Superior temporal gyrus (tissue), 1 donor: ENCODE measurements around the gene LUC7L3.

Experiments
- DNase-seq: peaks from one replicate; pipeline ENCODE4 v3.0.0-alpha.2; 2016; ENCODE audit errors: extremely low spot score

LUC7L3 gene

DNA sequence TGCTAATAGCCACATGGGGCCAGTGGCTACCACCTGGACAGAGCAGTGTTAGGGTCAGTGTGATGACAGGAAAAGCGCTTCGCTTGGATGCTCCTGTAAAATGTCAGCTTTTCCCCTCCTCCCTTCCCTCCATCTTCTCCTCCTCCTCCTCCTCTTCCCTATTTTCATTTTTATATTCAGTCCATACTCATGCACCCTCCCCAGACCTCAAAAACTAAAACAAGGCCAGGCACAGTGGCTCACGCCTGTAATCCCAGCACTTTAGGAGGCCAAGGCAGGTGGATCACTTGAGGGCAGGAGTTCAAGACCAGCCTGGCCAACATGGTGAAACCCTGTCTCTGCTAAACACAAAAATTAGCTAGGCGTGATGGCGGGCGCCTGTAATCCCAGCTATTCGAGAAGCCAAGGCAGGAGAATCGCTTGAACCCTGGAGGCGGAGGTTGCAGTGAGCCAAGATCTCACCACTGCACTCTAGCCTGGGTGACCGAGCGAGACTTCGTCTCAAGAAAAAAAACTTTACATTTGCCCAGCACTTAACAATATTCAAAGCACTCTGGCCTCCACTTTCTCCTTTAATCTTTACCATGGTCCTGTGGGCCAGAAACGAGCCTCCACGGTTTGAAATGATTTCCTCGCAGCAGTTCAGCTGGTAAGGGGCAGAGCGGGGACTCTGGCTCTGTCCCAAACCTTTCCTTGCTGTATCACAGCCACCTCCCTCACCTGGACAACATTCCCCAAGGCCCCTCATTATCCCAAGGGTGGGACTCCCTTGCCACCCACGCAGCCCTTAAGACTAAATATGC is 33.5 kb upstream of the LUC7L3 start:
- DNase-seq = no peak

DNA sequence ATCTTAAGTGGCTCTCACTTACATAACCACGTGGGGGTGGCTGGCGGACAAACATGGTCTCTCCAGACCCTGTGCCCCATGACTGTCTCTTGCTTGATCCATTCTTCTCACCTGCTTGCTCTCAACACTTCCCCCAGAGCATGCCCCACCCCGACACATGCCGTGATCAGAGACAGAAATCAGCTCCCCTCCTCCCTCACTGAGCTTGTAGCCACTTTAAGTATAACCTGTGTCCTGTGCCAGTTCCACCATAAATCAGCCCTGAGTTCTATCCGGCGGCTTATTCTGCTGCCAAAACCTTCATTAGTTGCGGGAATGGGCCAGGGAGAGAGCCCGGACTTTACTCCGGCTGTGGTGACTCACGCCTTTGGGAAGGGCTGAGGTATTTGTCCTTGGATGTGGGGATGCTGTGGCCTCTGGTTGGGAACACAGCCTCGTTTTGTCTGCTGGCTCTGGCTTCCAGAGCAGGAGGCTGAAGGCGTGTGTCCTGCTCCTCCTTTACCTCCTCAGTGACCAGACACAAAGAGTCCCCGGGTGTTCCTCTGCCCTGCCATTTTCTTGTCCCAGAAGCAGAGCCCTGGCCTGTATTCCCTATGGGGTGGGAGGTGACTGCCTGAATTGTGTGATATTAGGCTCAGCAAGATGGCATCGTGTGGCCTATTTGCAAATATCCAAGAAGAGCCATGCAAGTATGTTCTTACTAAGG is 32.8 kb upstream of the LUC7L3 start:
- DNase-seq = no peak

DNA sequence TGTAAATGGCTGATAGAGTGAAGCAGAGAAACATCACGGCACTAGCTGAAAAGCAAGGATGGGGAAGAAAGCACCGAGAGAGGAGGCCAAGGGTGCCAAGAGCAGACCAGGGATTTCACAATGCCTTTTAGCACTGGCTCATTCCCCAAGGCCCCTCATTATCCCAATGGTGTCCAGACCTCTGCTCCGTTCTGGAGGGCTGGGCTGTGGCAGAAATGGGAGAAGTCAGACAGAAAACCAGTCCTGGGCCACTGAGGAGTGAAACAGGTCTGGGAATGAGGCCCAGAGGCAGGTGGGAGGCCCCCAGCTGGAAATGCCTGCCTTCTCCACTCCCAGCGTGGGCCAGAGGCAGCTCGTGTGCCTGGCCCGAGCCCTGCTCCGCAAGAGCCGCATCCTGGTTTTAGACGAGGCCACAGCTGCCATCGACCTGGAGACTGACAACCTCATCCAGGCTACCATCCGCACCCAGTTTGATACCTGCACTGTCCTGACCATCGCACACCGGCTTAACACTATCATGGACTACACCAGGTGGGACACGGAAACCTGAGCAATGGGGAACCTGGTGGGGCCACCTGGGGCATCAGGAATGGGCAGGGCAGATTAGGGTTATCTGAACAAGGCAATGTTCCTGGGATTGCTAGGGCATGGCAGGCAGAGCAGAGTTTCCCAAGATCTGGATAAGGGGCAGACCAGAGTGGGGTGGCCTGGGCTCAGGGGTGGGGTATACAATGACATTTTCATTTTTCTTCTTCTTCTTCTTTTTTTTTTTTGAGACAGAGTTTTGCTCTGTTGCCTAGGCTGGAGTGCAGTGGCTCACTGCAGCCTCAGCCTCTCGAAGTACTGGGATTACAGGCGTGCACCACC is 32.0 kb upstream of the LUC7L3 start:
- DNase-seq = no peak

DNA sequence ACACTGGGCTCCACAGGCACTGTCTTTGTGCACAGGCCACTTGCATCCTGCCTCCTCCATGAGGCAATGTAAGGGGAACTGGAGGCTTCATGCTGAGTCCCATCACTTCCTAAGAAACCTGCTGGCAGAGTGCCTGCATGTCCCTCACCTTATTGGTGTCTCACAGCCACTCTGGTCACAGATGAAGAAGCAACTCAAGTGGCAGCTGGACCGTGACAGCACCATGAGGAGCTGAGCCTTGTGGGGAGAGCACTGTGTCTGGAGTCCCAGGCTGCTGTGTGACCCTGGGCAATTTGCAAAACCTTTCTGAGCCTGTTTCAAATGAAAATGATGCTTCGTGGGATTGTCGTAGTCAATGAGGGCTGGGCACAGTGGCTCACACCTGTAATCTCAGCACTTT is 31.2 kb upstream of the LUC7L3 start:
- no peak for DNase-seq

DNA sequence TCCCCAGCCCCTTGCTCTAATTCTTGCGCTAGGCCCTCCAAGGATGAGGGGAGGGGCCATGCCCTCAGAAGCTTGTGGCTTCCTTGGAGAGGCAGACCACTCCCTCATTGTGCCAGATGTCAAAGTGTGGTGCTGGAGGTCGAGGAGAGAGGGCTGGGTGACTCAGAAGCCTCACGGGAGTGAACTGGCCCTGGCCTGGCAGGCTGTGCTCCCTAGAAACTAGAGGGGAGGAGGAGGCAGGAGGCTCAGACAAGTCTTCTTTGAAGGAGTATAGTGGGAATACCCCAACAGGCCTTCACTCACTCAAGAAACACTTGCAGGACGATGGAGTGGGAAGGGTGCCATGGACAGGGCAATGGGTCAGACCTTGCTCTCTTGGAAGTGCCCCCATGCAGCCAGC is 30.2 kb upstream of the LUC7L3 start:
- DNase-seq = no peak

DNA sequence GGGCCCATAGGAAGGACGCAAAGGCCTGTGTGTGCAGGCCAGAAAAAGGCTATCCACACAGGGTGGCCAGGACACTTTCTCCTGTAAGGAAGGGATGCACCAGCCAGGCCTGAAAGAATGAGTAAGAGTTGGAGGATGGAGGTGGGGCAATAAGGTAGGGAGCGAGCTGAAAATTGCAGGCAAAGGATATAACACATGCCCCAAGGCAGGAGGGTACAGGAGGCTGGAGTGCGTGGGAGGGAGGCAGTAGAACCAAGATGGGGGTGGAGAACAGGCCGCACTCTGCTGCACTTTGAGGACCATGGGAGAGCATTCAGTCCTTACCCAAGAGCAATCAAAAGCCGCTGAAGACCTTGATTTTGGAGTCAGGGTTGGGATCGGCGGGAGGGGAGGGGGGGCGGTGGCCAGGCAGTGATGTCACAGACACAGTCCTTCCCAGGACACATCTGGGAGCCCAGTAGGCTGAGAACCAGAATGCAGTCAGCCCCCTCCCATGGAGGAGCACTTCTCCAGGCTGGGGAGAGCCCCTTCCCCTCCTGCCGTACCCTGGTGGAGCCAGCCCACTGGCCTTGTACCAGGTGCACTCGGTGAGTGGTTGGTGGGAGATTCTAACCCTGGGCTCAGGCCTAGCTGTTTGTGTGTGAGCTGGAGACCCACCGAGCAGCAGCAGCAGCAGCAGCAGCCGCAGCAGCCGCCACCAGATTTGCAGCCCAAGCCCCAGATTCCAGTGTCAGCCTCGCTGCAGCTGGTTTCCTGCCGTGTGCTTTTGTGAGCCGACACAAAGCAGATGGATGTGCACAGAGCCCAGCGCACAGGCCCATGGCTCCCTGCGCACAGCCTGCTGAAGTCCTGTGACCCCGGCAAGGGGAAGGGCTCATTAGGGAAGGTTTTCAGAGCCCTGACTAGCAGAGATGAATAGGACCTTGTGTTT is 29.2 kb upstream of the LUC7L3 start:
- DNase-seq = peak; percentile 62

DNA sequence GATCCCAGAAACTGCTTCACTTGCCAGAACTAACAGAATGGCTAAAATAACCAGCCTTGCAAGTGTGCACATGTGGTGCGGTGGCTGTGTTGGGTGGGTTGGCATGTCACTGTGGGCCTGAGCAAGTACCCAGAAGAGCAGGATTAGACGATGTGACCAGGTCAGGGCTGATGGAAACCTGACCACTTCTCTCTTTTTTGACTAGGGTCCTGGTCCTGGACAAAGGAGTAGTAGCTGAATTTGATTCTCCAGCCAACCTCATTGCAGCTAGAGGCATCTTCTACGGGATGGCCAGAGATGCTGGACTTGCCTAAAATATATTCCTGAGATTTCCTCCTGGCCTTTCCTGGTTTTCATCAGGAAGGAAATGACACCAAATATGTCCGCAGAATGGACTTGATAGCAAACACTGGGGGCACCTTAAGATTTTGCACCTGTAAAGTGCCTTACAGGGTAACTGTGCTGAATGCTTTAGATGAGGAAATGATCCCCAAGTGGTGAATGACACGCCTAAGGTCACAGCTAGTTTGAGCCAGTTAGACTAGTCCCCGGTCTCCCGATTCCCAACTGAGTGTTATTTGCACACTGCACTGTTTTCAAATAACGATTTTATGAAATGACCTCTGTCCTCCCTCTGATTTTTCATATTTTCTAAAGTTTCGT is 28.4 kb upstream of the LUC7L3 start:
- DNase-seq = no peak

DNA sequence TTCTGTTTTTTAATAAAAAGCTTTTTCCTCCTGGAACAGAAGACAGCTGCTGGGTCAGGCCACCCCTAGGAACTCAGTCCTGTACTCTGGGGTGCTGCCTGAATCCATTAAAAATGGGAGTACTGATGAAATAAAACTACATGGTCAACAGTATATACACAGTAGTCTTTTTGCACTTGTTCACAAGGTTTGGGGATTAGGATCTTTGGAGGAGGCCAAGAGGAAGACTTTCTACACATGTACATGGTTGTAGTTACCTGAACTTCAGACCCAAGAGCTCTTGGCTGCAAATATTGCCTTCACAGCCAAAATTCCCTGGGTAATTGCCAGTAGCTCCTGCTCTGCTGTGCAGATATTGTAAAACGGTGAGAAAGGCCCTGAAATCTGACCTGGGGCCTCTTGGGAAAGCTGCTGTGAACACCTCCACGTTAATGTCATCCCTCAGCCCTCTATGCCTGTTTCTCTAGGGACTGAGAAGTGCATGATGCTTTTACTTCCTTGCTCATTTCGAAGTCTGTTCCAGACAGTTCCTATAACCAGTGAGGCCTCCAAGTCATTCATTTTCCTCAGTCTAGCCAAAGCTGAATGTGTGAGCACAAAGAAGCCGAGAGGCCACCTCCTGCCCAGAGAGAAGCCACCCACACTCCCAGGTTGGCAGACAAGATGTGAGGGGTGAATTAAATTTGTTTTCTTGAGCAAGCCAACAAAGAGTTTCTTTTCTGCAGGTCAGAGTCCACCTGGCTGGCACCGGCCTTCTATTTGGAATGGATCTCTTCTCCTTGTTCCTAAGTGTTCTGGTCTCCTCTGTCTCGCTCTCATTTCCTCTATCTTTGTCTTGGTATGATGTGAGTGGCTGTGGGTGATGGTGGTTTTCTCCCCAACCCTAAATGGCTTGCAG is 27.6 kb upstream of the LUC7L3 start:
- no peak for DNase-seq

DNA sequence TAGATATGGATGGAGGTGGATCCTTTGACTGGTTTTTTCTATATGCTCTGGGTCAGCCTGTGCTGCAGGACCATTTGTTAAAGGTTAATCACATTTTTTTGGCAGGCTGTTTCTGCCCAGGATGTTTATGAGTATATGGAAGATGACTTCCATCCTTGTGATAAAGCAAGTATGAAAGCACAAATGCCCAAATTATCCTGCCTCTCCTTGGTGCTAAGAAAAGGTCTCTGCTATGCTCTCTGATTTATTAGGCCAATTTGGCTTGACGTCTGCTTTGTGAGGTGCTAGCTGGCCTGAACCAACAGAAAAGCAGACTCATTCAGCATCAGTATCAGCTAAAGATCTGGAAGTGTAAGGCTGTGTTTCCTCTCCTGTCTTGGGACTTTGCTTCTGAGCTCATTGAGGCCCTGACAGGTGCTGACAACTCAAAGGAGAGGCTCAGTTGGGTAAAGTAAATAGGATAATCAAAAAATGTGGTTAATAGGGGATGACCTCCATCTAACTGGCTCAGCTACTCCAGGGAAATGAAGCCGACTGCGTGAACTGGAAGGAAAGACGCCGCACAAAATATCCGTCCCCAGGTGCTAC is 26.9 kb upstream of the LUC7L3 start:
- DNase-seq = no peak

DNA sequence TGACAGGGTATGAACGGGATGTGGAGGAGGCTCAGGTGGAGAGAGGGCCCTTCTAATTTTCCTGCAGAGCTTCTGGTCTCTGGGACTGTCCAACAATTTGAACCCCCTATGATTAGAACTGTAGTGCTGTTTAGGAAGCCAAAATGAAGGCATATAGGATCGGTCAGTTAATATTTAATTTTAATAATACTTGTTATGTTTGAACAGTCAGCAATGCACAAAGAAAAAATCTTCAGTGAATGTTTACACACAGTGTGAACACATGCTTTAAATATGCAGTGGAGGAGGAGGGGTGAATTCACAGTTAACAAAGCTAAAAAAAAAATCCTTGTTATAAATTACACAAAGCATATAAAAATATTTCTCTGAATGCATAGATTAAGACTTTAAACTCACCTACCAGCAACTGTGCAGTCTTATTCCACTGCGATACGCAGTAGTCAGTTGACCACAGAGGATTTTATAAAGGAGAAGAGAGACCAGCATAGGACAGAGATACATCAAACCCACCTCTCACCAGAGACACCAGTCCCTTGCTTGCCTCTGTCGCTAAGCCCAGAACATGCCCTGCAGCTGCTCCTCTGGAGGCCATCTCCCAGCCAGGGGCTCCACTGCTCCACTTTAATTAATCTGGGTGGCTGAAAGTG is 26.2 kb upstream of the LUC7L3 start:
- DNase-seq = no peak

DNA sequence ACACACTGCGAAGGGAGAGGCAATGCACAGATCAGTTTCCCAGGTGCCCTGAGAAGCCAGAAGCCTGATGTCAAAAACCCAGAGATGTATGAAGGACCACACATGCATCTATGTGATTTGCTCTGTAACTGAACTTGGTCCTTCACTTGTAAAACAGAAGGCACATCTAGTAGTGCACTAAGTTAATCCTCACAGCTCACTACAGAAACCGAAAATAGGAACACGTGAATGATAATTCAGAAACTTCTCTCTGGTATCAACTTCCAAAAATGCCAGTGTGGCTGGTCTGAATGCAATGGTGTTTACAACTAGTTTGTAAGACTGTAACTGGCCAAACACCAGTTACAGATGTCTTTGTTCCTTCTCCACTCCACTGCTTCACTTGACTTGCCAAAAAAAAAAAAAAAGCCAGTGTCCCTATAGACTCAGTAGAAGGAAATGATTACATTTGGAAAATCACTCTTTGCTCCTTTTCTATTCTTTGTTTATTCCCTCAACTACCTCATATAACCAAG is 23.0 kb upstream of the LUC7L3 start:
- no peak for DNase-seq

DNA sequence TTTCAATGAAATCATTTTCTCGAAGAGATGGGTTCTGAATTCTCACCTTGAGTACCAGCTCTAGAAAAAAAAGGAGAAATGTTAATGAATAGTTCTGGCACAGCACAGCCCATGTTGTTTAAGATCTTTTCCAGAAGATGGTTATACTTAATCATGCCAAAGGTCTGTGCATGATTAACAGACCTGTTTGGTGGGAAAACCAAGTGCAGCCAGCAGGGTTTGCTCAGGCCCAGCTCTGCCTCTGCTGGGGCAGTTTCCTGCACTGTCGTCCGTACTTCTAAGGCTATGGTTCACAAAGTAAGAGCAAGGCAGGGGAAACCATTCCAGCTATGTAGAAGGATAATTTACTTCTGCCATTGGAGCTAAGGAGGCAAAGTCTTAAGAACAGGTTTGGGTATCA is 22.3 kb upstream of the LUC7L3 start:
- DNase-seq = no peak

DNA sequence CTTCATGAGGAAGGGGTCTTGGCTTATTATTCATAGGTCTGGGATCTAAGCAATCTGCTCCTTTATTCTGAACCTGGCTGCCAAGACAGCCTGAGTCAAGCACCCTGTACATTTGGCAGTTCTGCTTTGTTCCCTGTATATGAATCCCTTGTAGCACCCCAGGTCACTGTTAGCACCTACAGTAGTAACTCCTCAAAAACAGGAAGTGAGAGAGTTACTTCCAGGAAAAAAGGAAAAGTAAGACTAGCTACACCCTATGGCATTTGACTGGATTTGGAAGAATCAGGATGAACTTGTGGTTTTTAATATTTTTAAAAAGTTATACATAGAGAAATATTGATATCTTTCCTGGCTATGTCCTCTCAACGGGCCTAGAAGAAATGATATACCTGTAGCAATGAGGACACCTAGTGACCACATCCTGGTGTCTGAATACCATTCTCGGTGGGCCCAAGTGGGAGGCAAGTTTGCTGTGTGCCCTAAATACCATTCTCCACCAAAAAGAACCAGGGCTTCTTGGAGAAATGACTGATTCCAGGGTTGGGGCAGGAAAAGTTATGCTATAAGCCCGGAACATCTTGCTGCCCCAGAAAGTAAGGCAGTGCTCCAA is 21.6 kb upstream of the LUC7L3 start:
- DNase-seq = no peak

DNA sequence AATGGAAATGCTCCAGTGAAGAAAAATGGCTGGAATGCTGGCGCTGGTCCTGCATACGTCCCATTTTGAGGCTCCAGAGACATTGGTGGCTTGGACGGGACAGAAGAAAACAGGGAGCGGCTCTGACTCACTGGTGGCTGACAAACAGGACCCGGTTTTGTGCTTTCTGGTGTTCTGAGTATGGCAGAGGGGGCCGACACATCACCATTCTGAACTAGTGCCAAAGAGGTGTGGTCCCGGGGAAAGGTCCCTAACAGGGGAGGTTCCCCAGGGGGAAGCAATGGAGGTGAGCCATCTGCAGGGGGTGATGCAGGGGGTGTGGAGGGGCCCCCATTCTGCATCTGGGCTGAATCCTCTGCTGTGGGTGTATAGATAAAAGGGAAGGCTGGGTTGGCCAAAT is 20.0 kb upstream of the LUC7L3 start:
- no peak for DNase-seq

DNA sequence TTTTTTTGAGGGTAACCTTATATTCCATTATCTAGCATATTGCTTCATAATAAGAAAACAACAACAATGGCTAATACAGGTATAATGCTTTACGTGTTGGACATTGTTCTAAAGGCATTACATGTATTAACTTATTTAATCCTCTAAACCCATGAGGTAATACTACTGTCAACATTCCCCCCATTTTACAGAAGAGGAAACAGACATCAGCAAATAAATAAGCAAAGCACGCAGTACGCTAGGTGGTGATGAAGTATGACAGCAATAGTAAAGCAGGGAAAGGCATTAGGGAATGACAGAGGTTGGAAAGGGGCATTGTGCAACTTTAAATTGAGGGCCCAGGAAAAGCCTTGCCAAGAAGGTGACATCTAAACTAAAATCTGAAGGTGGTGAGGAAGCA is 16.2 kb upstream of the LUC7L3 start:
- no peak for DNase-seq

DNA sequence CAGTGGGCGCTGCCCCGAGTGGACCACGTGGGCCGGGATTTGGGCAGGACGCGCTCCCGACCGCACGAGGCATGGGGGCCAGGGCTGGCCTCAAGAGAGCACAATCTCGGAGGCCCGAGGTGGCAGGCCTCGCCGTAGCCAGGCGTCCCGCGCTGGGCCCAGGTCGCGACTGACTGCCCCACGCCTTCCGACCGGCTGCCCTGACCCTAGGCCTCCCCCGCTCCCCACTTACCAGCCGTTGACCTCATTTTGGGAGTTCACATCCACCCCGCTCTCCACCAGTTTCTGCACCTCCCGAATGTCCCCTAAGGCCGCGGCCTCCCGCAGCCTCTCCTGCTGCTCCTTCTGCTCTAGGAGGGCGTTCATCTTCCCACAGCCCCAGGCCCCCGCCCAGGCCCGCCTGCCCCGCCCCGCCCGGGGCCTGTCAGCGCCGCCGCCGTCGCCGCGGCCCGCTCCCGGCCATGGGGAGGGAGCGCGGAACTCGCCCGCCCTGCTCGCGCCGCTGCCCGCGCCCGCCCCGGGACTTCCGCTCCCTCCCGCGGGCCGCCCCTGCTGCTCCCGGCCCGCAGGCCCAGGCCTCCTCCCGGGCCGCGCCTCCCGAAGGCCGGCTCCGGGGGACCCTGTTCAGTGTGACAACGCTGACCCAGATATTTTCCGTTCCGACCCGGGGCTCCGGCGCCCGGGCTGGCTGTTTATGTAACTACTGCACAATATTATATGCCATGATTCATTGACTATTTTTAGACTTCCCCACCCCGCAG is 11.9 kb upstream of the LUC7L3 start, which contains the start of gene ANKRD40:
ANKRD40 (minus strand) TSS at position 626 of the 761 bp plus-strand sequence; CDS start at position 366, 260 bp downstream.
- no peak for DNase-seq
